Esophagus squamous epithelium (tissue), 5 donors: ENCODE measurements around the gene ALG11. TPM values are rescaled to one million over a fixed set of nuclear protein-coding genes. Genes with fewer than 3 reads are reported as not detected.
"Not testable (repeated sequence)": the region's sequence is repeated elsewhere in the genome, so short reads cannot be mapped to it uniquely, and the experiment has no call there.

Experiments
- DNase-seq: peaks from one replicate; lab custom pipeline; 2025; lab: John Stamatoyannopoulos, UW
- H3K27ac ChIP-seq, 4 donors: fragments of 200-600 bp; sonication (generic); one replicate each; pipeline ENCODE4 v1.5.1; 2016 to 2019; ENCODE audit warnings: mild to moderate bottlenecking in 1 of 4
- H3K27me3 ChIP-seq, 4 donors: fragments of 200-600 bp; sonication (generic); 1 replicate in 3 of 4; 2 replicates in 1 of 4; pipeline versions ENCODE4 v1.5.1 to v1.6.0; 2017 to 2021; ENCODE audit warnings: antibody characterized with exemption in 1 of 4
- H3K36me3 ChIP-seq, 3 donors: fragments of 200-600 bp; sonication (generic); one replicate each; pipeline ENCODE4 v1.5.1; 2016 to 2019
- H3K4me1 ChIP-seq, 3 donors: fragments of 200-600 bp; sonication (generic); one replicate each; pipeline ENCODE4 v1.5.1; 2017 to 2019
- H3K4me3 ChIP-seq, 4 donors: fragments of 200-600 bp; sonication (generic); 1 replicate in 3 of 4; 2 replicates in 1 of 4; pipeline ENCODE4 v1.5.1; 2016 to 2019; ENCODE audit warnings: mild to moderate bottlenecking in 2 of 4, moderate library complexity in 1 of 4
- H3K9me3 ChIP-seq, 3 donors: fragments of 200-600 bp; sonication (generic); one replicate each; pipeline ENCODE4 v1.5.1; 2016 to 2019
- POLR2A ChIP-seq, 4 donors: fragments of 450-650 bp; IDR thresholded peaks; one replicate each; pipeline ENCODE4 v1.6.1; 2017; ENCODE audit warnings: antibody characterized with exemption in 4 of 4, mild to moderate bottlenecking in 4 of 4, moderate library complexity in 3 of 4
- WGBS, 2 donors: methylation state at CpG; one replicate each; pipeline ENCODE4 v1.1.5; 2018; 5-methylcytosine and 5-hydroxymethylcytosine counted together
- intact Hi-C: fragments of 100-400 bp; cut with DNase I; formaldehyde crosslinking; loops from one replicate; pipeline ENCODE4 v1.15.0; 2022
- total RNA-seq, 4 donors: library from RNA; depleted of rRNA; stranded (reverse); fragments of >200 nt; gene quantifications; one replicate each; pipeline ENCODE4 v1.1.0, GENCODE V29; 2016
- TF ChIP-seq, protein P1 (sequence below), 6 experiments: fragments of 450-650 bp in 4 of 6; fragments of 200-600 bp in 2 of 6; sonication (generic) in 2 of 6; IDR thresholded peaks; one replicate each; pipeline ENCODE4 v1.5.1; 2016 to 2019; ENCODE audit warnings: antibody characterized with exemption in 6 of 6, mild to moderate bottlenecking in 4 of 6, moderate library complexity in 4 of 6
- donor health status: DM: yes; HTN: yes; CAD: no.

Gene ALG11
- total RNA-seq, 4 donors from 2014 or later, result 10.7 to 21.2 (median 14.4) TPM

DNA sequence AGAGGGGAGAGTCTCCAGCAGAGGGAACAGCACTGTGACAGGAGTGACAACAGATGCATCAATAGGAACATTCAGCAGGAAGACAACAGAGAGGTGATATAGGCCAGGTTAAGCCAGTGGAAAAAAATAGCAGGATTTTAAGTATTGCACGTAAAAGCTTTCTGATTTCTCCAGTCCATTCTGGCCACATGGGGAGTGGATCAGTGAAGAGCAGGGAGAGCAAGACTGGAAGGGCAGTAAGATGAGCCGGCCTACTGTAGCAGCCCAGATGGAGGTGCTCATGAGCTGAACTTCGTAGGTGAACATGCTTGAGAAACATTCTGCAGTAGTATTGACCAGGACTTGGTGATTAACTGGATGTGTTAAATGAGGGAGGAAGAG is 14.0 kb downstream of the ALG11 start:
- Histone ChIP-seq H3K9me3 (peaks cover 0 to 5% (median 0%) of the 10 kb centered on the region in 3 donors), H3K27me3 (no peaks in the 10 kb centered on the region), H3K36me3 (peaks cover 0 to 78% (median 4%) of the 10 kb centered on the region in 3 donors), H3K4me1 (no peaks in the 10 kb centered on the region), H3K27ac (no peak overlapping the region), H3K4me3 (no peak overlapping the region)
- TF ChIP-seq, protein P1, sequence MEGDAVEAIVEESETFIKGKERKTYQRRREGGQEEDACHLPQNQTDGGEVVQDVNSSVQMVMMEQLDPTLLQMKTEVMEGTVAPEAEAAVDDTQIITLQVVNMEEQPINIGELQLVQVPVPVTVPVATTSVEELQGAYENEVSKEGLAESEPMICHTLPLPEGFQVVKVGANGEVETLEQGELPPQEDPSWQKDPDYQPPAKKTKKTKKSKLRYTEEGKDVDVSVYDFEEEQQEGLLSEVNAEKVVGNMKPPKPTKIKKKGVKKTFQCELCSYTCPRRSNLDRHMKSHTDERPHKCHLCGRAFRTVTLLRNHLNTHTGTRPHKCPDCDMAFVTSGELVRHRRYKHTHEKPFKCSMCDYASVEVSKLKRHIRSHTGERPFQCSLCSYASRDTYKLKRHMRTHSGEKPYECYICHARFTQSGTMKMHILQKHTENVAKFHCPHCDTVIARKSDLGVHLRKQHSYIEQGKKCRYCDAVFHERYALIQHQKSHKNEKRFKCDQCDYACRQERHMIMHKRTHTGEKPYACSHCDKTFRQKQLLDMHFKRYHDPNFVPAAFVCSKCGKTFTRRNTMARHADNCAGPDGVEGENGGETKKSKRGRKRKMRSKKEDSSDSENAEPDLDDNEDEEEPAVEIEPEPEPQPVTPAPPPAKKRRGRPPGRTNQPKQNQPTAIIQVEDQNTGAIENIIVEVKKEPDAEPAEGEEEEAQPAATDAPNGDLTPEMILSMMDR (IDR thresholded peaks at IDR 0.05), result no peak
- TF ChIP-seq POLR2A (IDR thresholded peaks at IDR 0.05), result no peak
- DNase-seq, result no peak
- intact Hi-C loops, result no loop called here
- 86 to 98% methylated on average over 3 of the region's 3 CpGs for WGBS, 2 donors

GRCh38 chr13:52027832-52028231 is 15.6 kb downstream of the ALG11 start:
- no peaks in the 10 kb centered on the region for H3K27me3 ChIP-seq

DNA sequence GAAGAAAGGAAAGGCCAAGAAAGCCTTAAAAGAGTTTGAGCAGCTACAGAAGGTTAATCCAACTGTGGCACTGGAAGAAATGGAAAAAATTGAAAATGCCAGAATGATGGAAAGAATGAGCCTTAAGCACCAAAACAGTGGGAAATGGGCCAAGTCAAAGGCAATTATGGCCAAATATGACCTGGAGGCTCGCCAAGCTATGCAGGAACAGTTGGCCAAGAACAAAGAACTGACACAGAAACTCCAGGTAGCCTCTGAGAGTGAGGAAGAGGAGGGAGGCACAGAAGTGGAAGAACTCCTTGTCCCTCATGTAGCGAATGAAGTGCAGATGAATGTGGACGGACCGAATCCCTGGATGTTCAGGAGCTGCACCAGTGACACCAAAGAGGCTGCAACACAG is 17.4 kb downstream of the ALG11 start:
- DNase-seq, result no peak
- intact Hi-C loops, result no loop called here
- H3K27ac ChIP-seq, result no peak overlapping the region
- peaks cover 0 to 5% (median 0%) of the 10 kb centered on the region in 3 donors for H3K9me3 ChIP-seq
- H3K4me1 ChIP-seq, result no peaks in the 10 kb centered on the region
- 95 to 99% methylated on average over 4 of the region's 4 CpGs for WGBS, 2 donors
- H3K27me3 ChIP-seq, result no peaks in the 10 kb centered on the region
- TF ChIP-seq POLR2A (IDR thresholded peaks at IDR 0.05), result no peak
- H3K4me3 ChIP-seq, result no peak overlapping the region
- peaks cover 0 to 45% (median 0%) of the 10 kb centered on the region in 3 donors for H3K36me3 ChIP-seq

More at GRCh38 chr13:52027832-52028231, 15.6 kb downstream of the ALG11 start:
- WGBS, 2 donors, result 91 to 100% methylated on average over 1 of the region's 1 CpG
- intact Hi-C loops, result no loop called here
- Histone ChIP-seq H3K27ac (no peak overlapping the region), H3K36me3 (peaks cover 0 to 62% (median 0%) of the 10 kb centered on the region in 3 donors), H3K4me1 (no peaks in the 10 kb centered on the region), H3K4me3 (no peak overlapping the region), H3K9me3 (peaks cover 0 to 5% (median 0%) of the 10 kb centered on the region in 3 donors)
- TF ChIP-seq, protein P1 (IDR thresholded peaks at IDR 0.05), result no peak
- no peak for TF ChIP-seq POLR2A (IDR thresholded peaks at IDR 0.05)
- DNase-seq, result no peak

- WGBS, 2 donors, result 93 to 94% methylated on average over 6 of the region's 6 CpGs
- DNase-seq, intact Hi-C loops, H3K27ac ChIP-seq, H3K9me3 ChIP-seq, H3K4me1 ChIP-seq, H3K4me3 ChIP-seq, H3K27me3 ChIP-seq: not testable (repeated sequence)
- H3K36me3 ChIP-seq, result peaks cover 0 to 36% (median 0%) of the 10 kb centered on the region in 3 donors
Measured at GRCh38 chr13:52030401-52030800, 18.2 kb downstream of the ALG11 start.

DNA sequence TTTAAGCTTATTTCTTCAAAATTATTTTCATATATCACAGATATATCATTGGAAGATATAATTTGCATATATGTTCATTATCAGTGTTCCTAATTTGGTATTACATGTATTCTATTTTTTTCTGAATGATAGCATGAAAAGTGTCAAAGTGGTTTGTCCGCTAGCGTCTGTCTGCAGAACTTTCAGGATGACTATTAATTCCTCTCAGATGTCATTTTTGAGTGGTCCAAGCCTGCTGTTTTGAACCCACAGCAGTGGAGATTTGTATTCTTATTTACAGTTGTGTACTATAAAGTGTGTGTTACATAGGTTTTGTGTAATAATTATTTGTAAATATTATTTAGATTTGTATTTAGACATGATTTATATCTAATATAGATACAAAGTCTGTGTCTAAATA is 20.8 kb downstream of the ALG11 start:
- H3K36me3 ChIP-seq, result peaks cover 0 to 16% (median 0%) of the 10 kb centered on the region in 3 donors
- H3K4me3 ChIP-seq, result no peak overlapping the region
- no peaks in the 10 kb centered on the region for H3K27me3 ChIP-seq
- 65 to 94% methylated on average over 2 of the region's 2 CpGs for WGBS, 2 donors
- intact Hi-C loops, result no loop called here
- DNase-seq, result no peak
- peaks cover 0 to 5% (median 0%) of the 10 kb centered on the region in 3 donors for H3K9me3 ChIP-seq
- H3K4me1 ChIP-seq, result no peaks in the 10 kb centered on the region
- no peak overlapping the region for H3K27ac ChIP-seq
- TF ChIP-seq POLR2A (IDR thresholded peaks at IDR 0.05), result no peak
- TF ChIP-seq, protein P1 (IDR thresholded peaks at IDR 0.05), result no peak

- Histone ChIP-seq H3K4me1 (no peaks in the 10 kb centered on the region), H3K27ac (no peak overlapping the region), H3K9me3 (peaks cover 0 to 1% (median 0%) of the 10 kb centered on the region in 3 donors), H3K4me3 (no peak overlapping the region), H3K27me3 (no peaks in the 10 kb centered on the region), H3K36me3 (no peaks in the 10 kb centered on the region)
- TF ChIP-seq, protein P1 (IDR thresholded peaks at IDR 0.05), result no peak
- TF ChIP-seq POLR2A (IDR thresholded peaks at IDR 0.05), result no peak
- WGBS, 2 donors, result 76 to 80% methylated on average over 5 of the region's 5 CpGs
- intact Hi-C loops, result no loop called here
- no peak for DNase-seq
Measured at GRCh38 chr13:52034616-52035226, 22.5 kb downstream of the ALG11 start.
